Thoracic aorta (tissue), 2 donors: Measurements from ENCODE around the gene WAPL. TPM values are rescaled to one million over a fixed set of nuclear protein-coding genes. Genes with fewer than 3 reads are reported as not detected.

Source experiments
- ATAC-seq: fragments of 150-250 bp; one replicate; pipeline ENCODE4 v1.8.0; 2017; ENCODE audit warnings: low read depth; ENCODE audit not compliant: insufficient number of reproducible peaks, low FRiP score
- DNase-seq: peaks from one replicate; pipeline ENCODE4 v3.0.0-alpha.2; 2020; ENCODE audit warnings: low spot score
- H3K27ac ChIP-seq, 2 donors: fragments of 200-600 bp; sonication (generic); 1 replicate in 1 of 2; 2 replicates in 1 of 2; pipeline ENCODE4 v1.5.1; 2016; ENCODE audit warnings: mild to moderate bottlenecking in 2 of 2, moderate library complexity in 2 of 2
- H3K27me3 ChIP-seq: fragments of 200-600 bp; sonication (generic); replicated peaks from 2 replicates; pipeline ENCODE4 v1.6.0; 2016; ENCODE audit warnings: mild to moderate bottlenecking; ENCODE audit not compliant: insufficient read depth
- H3K36me3 ChIP-seq: fragments of 200-600 bp; sonication (generic); one replicate; pipeline ENCODE4 v1.5.1; 2016
- H3K4me1 ChIP-seq, 2 donors: fragments of 200-600 bp; sonication (generic); 1 replicate in 1 of 2; 2 replicates in 1 of 2; pipeline versions ENCODE4 v1.5.1 to v1.6.0; 2016; ENCODE audit warnings: low read depth in 2 of 2, mild to moderate bottlenecking in 1 of 2; ENCODE audit not compliant: control insufficient read depth in 1 of 2
- H3K4me3 ChIP-seq: fragments of 200-600 bp; sonication (generic); 2 replicates; pipeline ENCODE4 v1.5.1; 2016; ENCODE audit warnings: mild to moderate bottlenecking
- H3K9me3 ChIP-seq: fragments of 200-600 bp; sonication (generic); 2 replicates; pipeline ENCODE4 v1.5.1; 2016
- total RNA-seq, 2 donors: library from RNA; depleted of rRNA; stranded (reverse); fragments of >200 nt; gene quantifications; one replicate each; pipeline versions ENCODE4 v1.1.0 to v1.2.3, GENCODE V29; 2016
- TF ChIP-seq, protein P1 (sequence below): fragments of 200-600 bp; sonication (generic); IDR thresholded peaks from one replicate; pipeline ENCODE4 v1.5.1; 2019; ENCODE audit warnings: antibody characterized with exemption

The WAPL gene
- total RNA-seq, 2 donors from 2014 or later, result 25.9 to 52.7 TPM

DNA sequence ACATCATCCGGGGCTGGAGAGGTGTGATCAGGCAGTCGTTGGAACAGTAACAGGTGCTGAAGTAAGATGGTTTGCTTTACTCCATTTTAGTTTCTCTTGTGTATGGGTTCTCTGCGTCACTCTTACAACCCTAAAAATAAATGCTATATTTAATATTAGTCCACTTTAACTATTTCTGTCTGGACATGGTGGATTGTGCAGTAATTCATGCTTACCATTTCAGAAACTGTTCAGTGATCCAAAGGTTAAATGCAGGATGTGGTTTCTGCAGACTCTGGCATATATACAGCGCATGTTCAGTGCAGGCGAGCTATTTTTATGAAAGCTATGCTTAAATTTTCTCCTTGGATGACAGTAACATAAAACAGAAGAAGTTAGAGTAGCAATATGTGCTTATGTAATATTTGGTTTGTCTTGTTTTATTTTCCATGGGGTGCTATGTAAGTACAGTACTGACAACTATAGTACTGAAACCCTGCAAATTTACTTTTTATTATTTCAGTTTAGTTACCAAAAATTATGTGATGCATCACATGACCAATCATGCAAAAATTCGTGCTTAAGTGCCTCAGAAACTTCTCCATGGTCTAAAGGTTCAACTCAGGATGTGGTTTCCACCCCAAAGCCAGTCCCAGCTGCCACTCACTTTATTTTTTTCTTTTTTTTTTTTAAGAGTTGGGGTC, 108.4 kb downstream of the WAPL start:
- Histone ChIP-seq H3K9me3 (no peaks in the 10 kb centered on the region), H3K36me3 (no peaks in the 10 kb centered on the region), H3K27me3 (no peaks in the 10 kb centered on the region), H3K4me1 (peaks cover 20 to 39% of the 10 kb centered on the region in 2 donors), H3K4me3 (peak overlapping the region; percentile 44), H3K27ac (peak overlapping the region; percentile 33 to 86)
- TF ChIP-seq, protein P1, sequence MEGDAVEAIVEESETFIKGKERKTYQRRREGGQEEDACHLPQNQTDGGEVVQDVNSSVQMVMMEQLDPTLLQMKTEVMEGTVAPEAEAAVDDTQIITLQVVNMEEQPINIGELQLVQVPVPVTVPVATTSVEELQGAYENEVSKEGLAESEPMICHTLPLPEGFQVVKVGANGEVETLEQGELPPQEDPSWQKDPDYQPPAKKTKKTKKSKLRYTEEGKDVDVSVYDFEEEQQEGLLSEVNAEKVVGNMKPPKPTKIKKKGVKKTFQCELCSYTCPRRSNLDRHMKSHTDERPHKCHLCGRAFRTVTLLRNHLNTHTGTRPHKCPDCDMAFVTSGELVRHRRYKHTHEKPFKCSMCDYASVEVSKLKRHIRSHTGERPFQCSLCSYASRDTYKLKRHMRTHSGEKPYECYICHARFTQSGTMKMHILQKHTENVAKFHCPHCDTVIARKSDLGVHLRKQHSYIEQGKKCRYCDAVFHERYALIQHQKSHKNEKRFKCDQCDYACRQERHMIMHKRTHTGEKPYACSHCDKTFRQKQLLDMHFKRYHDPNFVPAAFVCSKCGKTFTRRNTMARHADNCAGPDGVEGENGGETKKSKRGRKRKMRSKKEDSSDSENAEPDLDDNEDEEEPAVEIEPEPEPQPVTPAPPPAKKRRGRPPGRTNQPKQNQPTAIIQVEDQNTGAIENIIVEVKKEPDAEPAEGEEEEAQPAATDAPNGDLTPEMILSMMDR, result no peak
- DNase-seq (no peak), ATAC-seq (no peak)

DNA sequence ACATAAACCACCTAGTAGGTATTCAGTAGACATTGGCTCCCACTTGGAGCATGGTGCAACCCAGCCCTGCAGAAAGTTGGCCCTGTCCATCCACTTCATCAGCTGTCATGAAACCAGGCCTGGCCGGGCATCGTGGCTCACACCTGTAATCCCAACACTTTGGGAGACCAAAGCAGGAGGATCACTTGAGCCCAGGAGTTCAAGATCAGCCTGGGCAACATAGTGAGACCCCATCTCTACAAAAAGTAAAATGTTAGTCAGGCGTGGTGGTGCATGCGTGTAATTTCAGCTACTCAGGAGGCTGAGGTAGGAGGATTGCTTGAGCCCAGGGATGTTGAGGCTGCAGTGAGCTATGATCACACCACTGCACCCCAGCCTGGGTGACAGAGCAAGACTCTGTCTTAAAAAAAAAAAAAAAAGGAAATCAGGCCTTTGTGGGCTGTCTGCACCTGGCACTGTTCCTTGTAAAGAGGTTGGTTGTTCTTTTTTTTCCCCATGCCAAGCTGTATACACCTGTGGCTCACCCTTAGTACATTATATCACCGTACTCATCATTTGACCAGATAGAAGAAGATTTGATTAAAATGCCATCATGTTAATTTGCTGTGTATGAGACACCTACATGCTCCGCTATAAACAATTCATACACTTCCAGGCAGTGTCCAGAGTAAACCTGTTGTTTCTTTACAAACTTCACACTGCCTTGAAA, 109.6 kb downstream of the WAPL start:
- Histone ChIP-seq H3K27ac (peak overlapping the region; percentile 74 to 86), H3K4me3 (no peak overlapping the region), H3K36me3 (no peaks in the 10 kb centered on the region), H3K4me1 (peaks cover 20 to 39% of the 10 kb centered on the region in 2 donors), H3K27me3 (no peaks in the 10 kb centered on the region), H3K9me3 (no peaks in the 10 kb centered on the region)
- ATAC-seq (no peak), DNase-seq (no peak)
- TF ChIP-seq, protein P1, result no peak

DNA sequence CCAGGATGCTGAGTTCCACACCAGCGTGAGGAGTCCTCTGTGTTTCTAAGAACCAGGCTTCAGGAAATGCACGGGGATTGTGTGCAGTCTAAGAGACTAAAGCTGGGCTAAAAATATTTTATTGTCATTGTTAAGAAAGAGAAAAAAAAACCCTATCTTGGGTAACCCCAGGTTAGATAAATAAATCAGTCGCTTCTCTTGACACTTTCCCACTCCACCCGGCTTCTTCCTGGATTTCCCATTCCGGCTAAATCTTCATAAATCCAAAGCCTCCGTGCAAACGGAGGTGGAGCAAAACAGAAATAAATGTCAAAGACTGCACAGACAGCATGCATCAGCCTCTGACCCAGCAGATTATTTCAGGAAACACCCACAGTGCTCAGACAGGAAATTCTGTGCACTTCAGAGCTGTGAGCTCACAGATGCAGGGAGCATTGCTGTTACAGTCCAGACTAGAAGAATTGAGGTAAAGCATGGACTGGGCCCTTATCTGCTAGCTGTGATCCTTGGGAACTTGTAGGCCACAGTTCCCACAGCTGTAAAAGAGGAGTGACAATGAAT, 110.2 kb downstream of the WAPL start:
- DNase-seq (no peak), ATAC-seq (peak; percentile 78)
- H3K27ac ChIP-seq, result peak overlapping the region; percentile 74 to 86
- H3K4me1 ChIP-seq, result peaks cover 20 to 39% of the 10 kb centered on the region in 2 donors
- H3K9me3 ChIP-seq, result no peaks in the 10 kb centered on the region
- peak overlapping the region; percentile 31 for H3K4me3 ChIP-seq
- TF ChIP-seq, protein P1, result no peak
- no peaks in the 10 kb centered on the region for H3K27me3 ChIP-seq
- H3K36me3 ChIP-seq, result no peaks in the 10 kb centered on the region

DNA sequence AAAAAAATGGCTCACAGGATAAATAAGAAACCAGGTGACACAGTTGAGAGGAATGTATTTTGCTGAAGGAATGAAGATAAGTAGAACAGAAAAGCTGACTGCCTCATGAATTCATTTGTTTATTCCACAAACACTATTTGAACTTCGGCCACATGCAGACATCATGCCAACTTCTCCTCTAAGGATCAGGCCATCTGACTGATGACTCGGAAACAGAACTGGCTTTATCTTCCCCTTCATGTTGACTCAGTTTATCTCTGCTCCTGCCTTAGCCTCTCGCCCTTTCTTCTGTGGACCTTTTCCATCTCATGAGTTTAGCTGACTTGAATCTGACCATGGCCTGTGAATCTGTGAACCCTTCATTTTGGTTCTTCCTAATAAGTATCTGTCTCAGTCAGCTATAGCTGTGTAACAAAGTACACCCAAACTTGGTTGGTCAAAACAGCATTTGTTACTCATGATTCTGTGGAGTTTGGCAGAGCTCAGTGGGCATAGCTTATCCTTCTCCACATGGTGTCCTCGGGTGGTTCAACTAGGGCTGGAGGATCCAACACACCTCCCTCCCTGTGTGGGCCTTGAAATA, 111.0 kb downstream of the WAPL start:
- DNase-seq (no peak), ATAC-seq (peak; percentile 78)
- H3K36me3 ChIP-seq, result no peaks in the 10 kb centered on the region
- no peaks in the 10 kb centered on the region for H3K27me3 ChIP-seq
- H3K4me1 ChIP-seq, result peaks cover 20 to 39% of the 10 kb centered on the region in 2 donors
- TF ChIP-seq, protein P1, result no peak
- H3K4me3 ChIP-seq, result no peak overlapping the region
- H3K9me3 ChIP-seq, result no peaks in the 10 kb centered on the region
- H3K27ac ChIP-seq, result peak overlapping the region; percentile 74 to 86

DNA sequence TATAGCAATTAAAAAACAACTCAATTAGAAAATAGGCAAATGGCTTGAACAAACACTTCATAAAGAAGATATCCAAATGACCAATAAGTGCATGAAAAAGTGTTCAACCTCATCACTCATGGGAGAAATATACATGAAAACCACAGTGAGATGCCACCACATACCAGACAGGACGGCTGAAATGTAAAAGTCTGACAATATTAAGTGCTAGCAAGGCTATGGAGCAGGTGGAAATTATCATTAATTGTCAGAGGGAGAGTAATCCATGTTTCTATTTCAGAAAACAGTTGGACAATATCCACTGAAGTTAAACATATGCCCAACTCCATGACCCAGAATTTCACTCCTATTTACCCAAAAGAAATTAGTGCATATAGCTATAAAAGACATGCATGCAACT, 112.4 kb downstream of the WAPL start:
- TF ChIP-seq, protein P1, result no peak
- Histone ChIP-seq H3K4me3 (no peak overlapping the region), H3K36me3 (no peaks in the 10 kb centered on the region), H3K27me3 (no peaks in the 10 kb centered on the region), H3K9me3 (no peaks in the 10 kb centered on the region), H3K27ac (no peak overlapping the region), H3K4me1 (peaks cover 20 to 39% of the 10 kb centered on the region in 2 donors)
- DNase-seq (no peak), ATAC-seq (no peak)
